Heart left ventricle (tissue), 16 donors: Measurements from ENCODE around the gene KANK2. TPM values are rescaled to one million over a fixed set of nuclear protein-coding genes. Genes with fewer than 3 reads are reported as not detected.

Experiments
- ATAC-seq, 4 donors: fragments of 200-7000 bp; cut with Tn5 transposase; one replicate each; pipeline ENCODE4 v1.9.1; 2020 to 2022; ENCODE audit warnings: moderate library complexity in 4 of 4, mild to moderate bottlenecking in 3 of 4, moderate number of reproducible peaks in 1 of 4
- DNase-seq, 5 donors: peaks; one replicate each; pipeline ENCODE4 v3.0.0-alpha.2; 2020
- H3K27ac ChIP-seq, 12 donors: fragments of 200-600 bp; sonication (generic) in 4 of 12; one replicate each; pipeline versions ENCODE4 v1.5.0 to v1.8.0; 2016 to 2022; ENCODE audit warnings: mild to moderate bottlenecking in 2 of 12
- H3K27me3 ChIP-seq, 9 donors: fragments of 200-600 bp; sonication (generic) in 2 of 9; one replicate each; pipeline versions ENCODE4 v1.5.1 to v1.8.0; 2016 to 2022; ENCODE audit warnings: mild to moderate bottlenecking in 3 of 9
- H3K36me3 ChIP-seq, 9 donors: fragments of 200-600 bp; sonication (generic) in 2 of 9; one replicate each; pipeline versions ENCODE4 v1.5.0 to v1.8.0; 2018 to 2022; ENCODE audit warnings: mild to moderate bottlenecking in 2 of 9
- H3K4me1 ChIP-seq, 12 donors: fragments of 200-600 bp; sonication (generic) in 4 of 12; one replicate each; pipeline versions ENCODE4 v1.5.0 to v1.8.0; 2016 to 2022; ENCODE audit warnings: mild to moderate bottlenecking in 3 of 12
- H3K4me3 ChIP-seq, 12 donors: fragments of 200-600 bp; sonication (generic) in 4 of 12; one replicate each; pipeline versions ENCODE4 v1.5.0 to v1.8.0; 2017 to 2022; ENCODE audit warnings: mild to moderate bottlenecking in 9 of 12, moderate library complexity in 4 of 12
- H3K9me3 ChIP-seq, 12 donors: fragments of 200-600 bp; sonication (generic) in 4 of 12; one replicate each; pipeline versions ENCODE4 v1.5.0 to v1.8.0; 2016 to 2022; ENCODE audit warnings: mild to moderate bottlenecking in 1 of 12
- CTCF ChIP-seq, 12 donors: fragments of 200-600 bp; sonication (generic) in 4 of 12; IDR thresholded peaks; one replicate each; pipeline versions ENCODE4 v1.5.0 to v1.8.0; 2018 to 2022; ENCODE audit warnings: antibody characterized with exemption in 12 of 12, mild to moderate bottlenecking in 5 of 12
- POLR2A ChIP-seq, 2 donors: fragments of 450-650 bp; IDR thresholded peaks; one replicate each; pipeline ENCODE4 v1.6.1; 2017; ENCODE audit warnings: antibody characterized with exemption in 2 of 2, mild to moderate bottlenecking in 2 of 2, moderate library complexity in 2 of 2
- WGBS, 4 donors: extraction: QIAGEN DNeasy Blood & Tissue Kit in 2 of 4; methylation state at CpG; one replicate each; pipeline versions ENCODE4 v1.1.5 to v1.1.7; 2013 to 2018; 5-methylcytosine and 5-hydroxymethylcytosine counted together
- intact Hi-C, 10 donors: fragments of 100-400 bp; cut with DNase I; formaldehyde crosslinking; loops; one replicate each; pipeline versions ENCODE4 v1.11.1 to v1.14.2; 2022
- polyA plus RNA-seq, 2 donors: library from polyadenylated mRNA; stranded (reverse); fragments of 200-250 nt; gene quantifications; one replicate each; pipeline ENCODE4 v1.2.3, GENCODE V29; 2013
- total RNA-seq, 9 donors: library from RNA; depleted of rRNA in 2 of 9; stranded (reverse); fragments of >200 nt in 2 of 9; fragmentation: NEBNext Ultra II Directional in 3 of 9; extraction: Animal tissue kit (Norgen Biotek cat#: 25700) in 3 of 9; gene quantifications; one replicate each; pipeline versions ENCODE4 v1.1.0 to v1.2.4, GENCODE V29; 2016 to 2023
- donor health status: ischemic (EF 13 %, LVEDD 7.1; RV severe dilation, severe dysfunction).
- donor health status: healthy with polysubstance abuse.
- donor health status: DM: no; HTN: yes; CAD: no.
- donor health status: DM: no; HTN: no; CAD: no.
- donor health status: ischemic (EF 25% LVEDD 6.9; RV normal size, moderate dysfunction).
- donor health status: ischemic (EF 25% LVEDD 5.7; RV mildly dilated, moderate dysfunction).
- donor health status: healthy.
- donor health status: DM: yes; HTN: yes; CAD: no.
- donor health status: ischemic (EF 35%, LVEDD 5.7; RV mildly dilated, moderate dysfunction).
- donor health status: nonischemic (EF 11% LVEDD 7.7; RV severe dilation, severe dysfunction).
- donor health status: DM: yes; HTN: yes; CAD: no.
- donor health status: PGD.
- donor health status: ischemic (EF 29% LVEDD 5.4; RV normal size, mild dysfunction).
- donor health status: nonischemic (EF 23%, LVEDD 6.1; RV moderate dilation, normal function).

Gene KANK2
- total and polyA plus RNA-seq, 11 donors: 232 to 1,831 (median 294) TPM

DNA sequence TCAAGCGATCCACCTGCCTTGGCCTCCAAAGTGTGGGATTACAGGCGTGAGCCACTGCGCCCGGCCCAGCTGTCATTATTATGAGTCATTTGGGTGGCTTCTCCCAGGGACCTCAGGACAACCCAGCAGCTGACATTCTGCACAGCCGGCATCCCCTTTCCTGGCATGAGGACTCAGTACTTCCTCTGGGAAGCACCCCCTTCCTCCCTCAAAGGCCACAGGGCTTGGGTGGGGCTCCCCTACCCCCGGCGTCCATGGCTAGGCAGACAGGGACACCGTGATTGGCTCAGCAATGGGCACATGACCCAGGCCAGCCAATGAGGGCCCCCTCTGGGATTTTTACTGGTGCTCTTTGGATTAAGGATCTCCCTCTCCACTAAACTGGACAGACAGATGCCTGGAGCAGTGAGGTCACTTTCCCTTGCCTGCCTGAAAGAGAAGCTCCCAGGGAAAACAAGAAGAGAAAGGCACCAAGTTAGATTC is 6.0 kb downstream of the KANK2 start:
- ATAC-seq: peak; percentile 44 to 86 (median 81)
- TF ChIP-seq CTCF (IDR thresholded peaks at IDR 0.05) (no peak), POLR2A (IDR thresholded peaks at IDR 0.05) (peak in 1 of 2 donors; percentile 64)
- Histone ChIP-seq H3K4me1 (peaks cover 13 to 88% (median 69%) of the 10 kb centered on the region in 12 donors), H3K4me3 (peak overlapping the region in 2 of 12 donors; percentile 16 to 22), H3K27ac (peak overlapping the region in 11 of 12 donors; percentile 62 to 97 (median 81)), H3K27me3 (no peaks in the 10 kb centered on the region), H3K9me3 (no peaks in the 10 kb centered on the region), H3K36me3 (peaks cover 0 to 80% (median 50%) of the 10 kb centered on the region in 9 donors)
- intact Hi-C loops: loop anchor here in 2 of 10 donors (5.0 kb wide), 2 partner anchors 34 to 44 kb away; partner anchors contain the start of gene SPC24 (in 1 of the 2)
- DNase-seq: peak; percentile 79 to 94 (median 90)
- 19 to 40% (median 24%) methylated on average over 6 to 8 of the region's 8 CpGs for WGBS, 4 donors

GRCh38 chr19:11190501-11190900 is 6.8 kb downstream of the KANK2 start:
- Histone ChIP-seq H3K4me1 (peaks cover 13 to 86% (median 61%) of the 10 kb centered on the region in 12 donors), H3K4me3 (peak overlapping the region in 1 of 12 donors; percentile 3), H3K27ac (peak overlapping the region; percentile 32 to 97 (median 81)), H3K27me3 (no peaks in the 10 kb centered on the region), H3K36me3 (peaks cover 0 to 88% (median 58%) of the 10 kb centered on the region in 9 donors), H3K9me3 (no peaks in the 10 kb centered on the region)
- ATAC-seq (no peak), DNase-seq (no peak)
- TF ChIP-seq POLR2A (IDR thresholded peaks at IDR 0.05): no peak
- WGBS, 4 donors: 70 to 79% (median 74%) methylated on average over 8 of the region's 8 CpGs
- intact Hi-C loops: loop anchor here in 2 of 10 donors (5.0 kb wide), 2 partner anchors 33 to 43 kb away; partner anchors contain the start of gene SPC24 (in 1 of the 2)

GRCh38 chr19:11187441-11187840 is 9.9 kb downstream of the KANK2 start:
- intact Hi-C loops: no loop called here

DNA sequence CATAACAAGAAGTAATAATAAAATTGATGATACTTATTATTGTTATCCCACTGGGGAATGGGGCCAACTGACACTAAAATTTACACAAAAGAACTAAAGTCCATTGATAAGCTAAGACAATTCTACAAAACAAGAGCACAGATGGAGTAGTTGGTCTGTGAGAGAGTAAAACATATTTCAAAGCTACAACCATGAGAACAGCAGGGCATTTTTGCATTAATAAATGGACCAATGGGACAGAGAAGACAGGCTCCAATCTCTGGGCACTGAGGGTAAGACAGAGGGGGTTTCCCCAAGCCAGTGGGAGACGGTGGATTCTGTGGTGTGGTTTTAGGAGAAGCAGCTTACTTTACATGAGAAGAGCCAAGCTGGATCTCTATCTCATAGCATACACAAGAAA is 14.4 kb downstream of the KANK2 start:
- WGBS, 4 donors: 92 to 95% (median 94%) methylated on average over 1 of the region's 1 CpG
- Histone ChIP-seq H3K4me1 (peaks cover 0 to 57% (median 21%) of the 10 kb centered on the region in 12 donors), H3K4me3 (no peak overlapping the region), H3K27ac (peak overlapping the region in 1 of 12 donors; percentile 91), H3K36me3 (peaks cover 0 to 86% (median 45%) of the 10 kb centered on the region in 9 donors), H3K9me3 (peaks cover 0 to 3% (median 0%) of the 10 kb centered on the region in 12 donors), H3K27me3 (no peaks in the 10 kb centered on the region)
- DNase-seq: no peak
- intact Hi-C loops: no loop called here
- TF ChIP-seq CTCF (IDR thresholded peaks at IDR 0.05) (no peak), POLR2A (IDR thresholded peaks at IDR 0.05) (no peak)
- no peak for ATAC-seq

More at GRCh38 chr19:11187441-11187840, 9.9 kb downstream of the KANK2 start:
- Histone ChIP-seq H3K4me1 (peaks cover 9 to 73% (median 34%) of the 10 kb centered on the region in 12 donors), H3K36me3 (peaks cover 0 to 99% (median 54%) of the 10 kb centered on the region in 9 donors), H3K4me3 (no peak overlapping the region), H3K27me3 (no peaks in the 10 kb centered on the region), H3K9me3 (peaks cover 0 to 3% (median 0%) of the 10 kb centered on the region in 12 donors), H3K27ac (peak overlapping the region in 3 of 12 donors; percentile 22 to 91 (median 30))
- DNase-seq (no peak), ATAC-seq (no peak)
- no peak for TF ChIP-seq POLR2A (IDR thresholded peaks at IDR 0.05)
- TF ChIP-seq CTCF (IDR thresholded peaks at IDR 0.05): no peak
- 92 to 96% (median 93%) methylated on average over 9 of the region's 9 CpGs for WGBS, 4 donors
